ENCODE measurements around the gene ST6GALNAC3.

GRCh38 chr1:76541618-76542017 lies 467.1 kb downstream of the ST6GALNAC3 start:
- TF ChIP-seq EZH2phosphoT487 (IDR thresholded peaks at IDR 0.05; ENCODE audit: low read length) (no peak), CTCF (IDR thresholded peaks at IDR 0.05; ENCODE audit: low read length) (no peak)

All from MM.1S (cell line).